AG04450 (cell line): Measurements from ENCODE around the gene REG1B. TPM values are rescaled to one million over a fixed set of nuclear protein-coding genes. Genes with fewer than 3 reads are reported as not detected.

Experiments used
- CTCF ChIA-PET: fragments of 300-600, 350-600 bp; formaldehyde crosslinking; extraction: SDS; loops from one replicate; lab custom pipeline; 2022; ENCODE audit warnings: antibody characterized with exemption, inconsistent platforms; lab: Charles Lee
- POLR2A ChIA-PET: fragments of 350-600 bp; formaldehyde crosslinking; extraction: SDS; loops from one replicate; lab custom pipeline; 2021; ENCODE audit warnings: antibody characterized with exemption, inconsistent platforms; lab: Yijun Ruan, JAX
- DNase-seq: peaks from one replicate; pipeline ENCODE4 v3.0.0-alpha.2; 2011; ENCODE audit warnings: low read depth, low spot score
- H3K27ac ChIP-seq: one replicate; pipeline ENCODE4 v1.5.1; 2012; ENCODE audit warnings: low read depth, low read length, control low read depth
- H3K27me3 ChIP-seq: one replicate; pipeline ENCODE4 v1.6.0; 2012; ENCODE audit warnings: low read length; ENCODE audit not compliant: control insufficient read depth, insufficient read depth
- H3K4me3 ChIP-seq: 2 replicates; pipeline ENCODE4 v1.5.1; 2011; ENCODE audit warnings: mild to moderate bottlenecking, low read depth, low read length, control low read depth
- H3K9me3 ChIP-seq: 2 replicates; pipeline ENCODE4 v1.5.1; 2012; ENCODE audit warnings: low read length; ENCODE audit not compliant: control insufficient read depth, insufficient read depth
- polyA plus RNA-seq: library from polyadenylated mRNA; depleted of rRNA; stranded (reverse); fragments of >200 nt; gene quantifications from 2 replicates; pipeline ENCODE4 v1.2.3, GENCODE V29; 2011
- TF ChIP-seq, protein P1 (sequence below): IDR thresholded peaks from 2 replicates; pipeline ENCODE4 v1.5.1; 2011; ENCODE audit warnings: low read depth, low read length, control low read depth, inconsistent platforms

The REG1B gene
- polyA plus RNA-seq, 1 experiment = not detected

DNA sequence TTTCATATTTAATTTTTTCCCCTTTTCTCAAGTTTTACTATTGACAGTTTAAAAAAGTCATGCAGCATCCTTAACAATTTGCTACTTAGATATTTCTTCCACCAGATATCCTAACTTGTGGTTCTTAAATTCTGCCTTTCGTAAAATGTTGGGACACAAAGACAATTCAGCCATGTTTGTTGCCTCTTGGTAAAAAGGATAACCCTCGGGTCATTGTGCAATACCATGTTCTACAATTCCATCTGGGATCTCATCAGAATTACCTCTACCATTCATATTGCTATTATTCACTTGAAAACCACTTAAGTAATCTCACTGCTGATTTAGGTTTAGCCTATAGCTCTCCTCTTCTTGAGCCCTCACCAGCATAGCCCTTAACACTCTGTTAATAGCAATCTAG is 13.2 kb upstream of the REG1B start:
- CTCF ChIA-PET = no interaction called here
- Histone ChIP-seq H3K27me3 (no peaks in the 10 kb centered on the region), H3K9me3 (peaks cover 22% of the 10 kb centered on the region), H3K4me3 (no peak overlapping the region), H3K27ac (no peak overlapping the region)
- POLR2A ChIA-PET = no interaction called here
- TF ChIP-seq, protein P1, sequence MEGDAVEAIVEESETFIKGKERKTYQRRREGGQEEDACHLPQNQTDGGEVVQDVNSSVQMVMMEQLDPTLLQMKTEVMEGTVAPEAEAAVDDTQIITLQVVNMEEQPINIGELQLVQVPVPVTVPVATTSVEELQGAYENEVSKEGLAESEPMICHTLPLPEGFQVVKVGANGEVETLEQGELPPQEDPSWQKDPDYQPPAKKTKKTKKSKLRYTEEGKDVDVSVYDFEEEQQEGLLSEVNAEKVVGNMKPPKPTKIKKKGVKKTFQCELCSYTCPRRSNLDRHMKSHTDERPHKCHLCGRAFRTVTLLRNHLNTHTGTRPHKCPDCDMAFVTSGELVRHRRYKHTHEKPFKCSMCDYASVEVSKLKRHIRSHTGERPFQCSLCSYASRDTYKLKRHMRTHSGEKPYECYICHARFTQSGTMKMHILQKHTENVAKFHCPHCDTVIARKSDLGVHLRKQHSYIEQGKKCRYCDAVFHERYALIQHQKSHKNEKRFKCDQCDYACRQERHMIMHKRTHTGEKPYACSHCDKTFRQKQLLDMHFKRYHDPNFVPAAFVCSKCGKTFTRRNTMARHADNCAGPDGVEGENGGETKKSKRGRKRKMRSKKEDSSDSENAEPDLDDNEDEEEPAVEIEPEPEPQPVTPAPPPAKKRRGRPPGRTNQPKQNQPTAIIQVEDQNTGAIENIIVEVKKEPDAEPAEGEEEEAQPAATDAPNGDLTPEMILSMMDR = no peak
- DNase-seq = no peak

- H3K27me3 ChIP-seq = no peaks in the 10 kb centered on the region
- no peak overlapping the region for H3K4me3 ChIP-seq
- no peak for DNase-seq
- H3K27ac ChIP-seq = no peak overlapping the region
- POLR2A ChIA-PET = no interaction called here
- H3K9me3 ChIP-seq = peaks cover 29% of the 10 kb centered on the region
- CTCF ChIA-PET = no interaction called here
- TF ChIP-seq, protein P1 = no peak
Measured at GRCh38 chr2:79100285-79100684, 12.5 kb upstream of the REG1B start.

DNA sequence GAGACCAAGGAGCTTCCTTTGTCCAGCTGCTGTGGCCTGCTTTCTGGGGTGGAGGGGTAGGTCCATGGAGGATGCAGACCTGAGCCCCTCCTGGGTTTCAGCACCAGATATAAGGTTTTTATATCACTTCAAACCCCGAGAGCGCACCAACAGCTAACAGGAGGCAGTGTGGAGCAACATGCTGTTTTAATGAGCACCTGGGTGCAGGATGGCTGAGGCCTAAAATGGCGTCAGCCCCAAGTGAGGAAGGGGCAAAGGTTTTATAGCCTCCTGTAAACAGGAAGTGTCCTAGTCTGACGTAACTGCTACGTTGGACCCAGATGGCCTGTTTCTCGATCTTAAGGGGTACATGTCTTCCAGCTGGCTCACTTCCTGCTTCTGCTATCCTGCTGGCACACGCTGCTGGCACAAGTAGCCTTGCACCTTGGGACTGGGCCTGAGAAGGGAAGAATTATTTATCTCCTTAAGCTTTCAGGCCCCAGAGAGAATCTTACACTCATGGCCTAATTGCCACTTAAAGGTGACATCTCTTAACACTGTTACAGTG is 11.4 kb upstream of the REG1B start:
- CTCF ChIA-PET = no interaction called here
- TF ChIP-seq, protein P1 = no peak
- no peak for DNase-seq
- no peak overlapping the region for H3K27ac ChIP-seq
- no peak overlapping the region for H3K4me3 ChIP-seq
- H3K27me3 ChIP-seq = no peaks in the 10 kb centered on the region
- POLR2A ChIA-PET = no interaction called here
- peaks cover 30% of the 10 kb centered on the region for H3K9me3 ChIP-seq

DNA sequence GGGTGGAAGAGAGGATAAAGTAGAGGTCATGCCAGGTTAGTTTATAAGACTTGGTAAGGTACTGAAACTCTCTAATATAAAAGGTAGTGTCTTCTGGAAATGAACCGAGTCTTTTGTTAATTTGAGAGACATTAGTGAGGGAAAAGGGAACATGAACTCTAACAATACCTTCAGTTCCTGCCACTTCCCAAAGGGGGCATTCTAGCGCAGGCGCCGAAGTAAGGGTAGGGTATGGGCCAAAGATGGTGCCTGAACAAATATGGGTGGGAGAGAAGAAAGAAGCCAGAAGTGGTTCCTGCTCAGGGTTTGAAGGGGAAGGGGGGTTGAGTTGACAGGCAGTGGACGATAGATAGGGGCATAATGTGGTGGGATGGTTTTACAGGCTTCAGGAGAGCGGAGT is 10.1 kb upstream of the REG1B start:
- TF ChIP-seq, protein P1 = no peak
- H3K27me3 ChIP-seq = no peaks in the 10 kb centered on the region
- H3K4me3 ChIP-seq = no peak overlapping the region
- no peak for DNase-seq
- CTCF ChIA-PET = no interaction called here
- POLR2A ChIA-PET = no interaction called here
- peaks cover 30% of the 10 kb centered on the region for H3K9me3 ChIP-seq
- H3K27ac ChIP-seq = no peak overlapping the region

- no peaks in the 10 kb centered on the region for H3K27me3 ChIP-seq
- peaks cover 13% of the 10 kb centered on the region; the same call in 1 of the 2 replicates for H3K9me3 ChIP-seq
- ChIA-PET POLR2A (no interaction called here), CTCF (no interaction called here)
- TF ChIP-seq, protein P1 = no peak
- no peak for DNase-seq
- H3K27ac ChIP-seq = no peak overlapping the region
- H3K4me3 ChIP-seq = no peak overlapping the region
Measured at GRCh38 chr2:79090693-79091092, 2.9 kb upstream of the REG1B start.
